ENCODE measurements around the gene TMEM9B.

- TF ChIP-seq RAD21 (IDR thresholded peaks at IDR 0.05; ENCODE audit: low read depth) (no peak), YY1 (IDR thresholded peaks at IDR 0.05; ENCODE audit: low read depth) (peak; percentile 48; the same call in 1 of the 2 replicates), NFIC (IDR thresholded peaks at IDR 0.05) (peak; percentile 94), TCF12 (IDR thresholded peaks at IDR 0.05; ENCODE audit: low read depth) (peak; percentile 95), ZBTB7A (IDR thresholded peaks at IDR 0.05; ENCODE audit: low read depth) (no peak), CEBPB (IDR thresholded peaks at IDR 0.05) (peak; percentile 40; the same call in 1 of the 2 replicates), TAF1 (IDR thresholded peaks at IDR 0.05; ENCODE audit: low read depth) (no peak), CREB1 (IDR thresholded peaks at IDR 0.05; ENCODE audit: low read depth) (no peak), EP300 (IDR thresholded peaks at IDR 0.05; ENCODE audit: borderline replicate concordance) (peak; percentile 83), EGR1 (IDR thresholded peaks at IDR 0.05) (no peak), FOXM1 (IDR thresholded peaks at IDR 0.05; ENCODE audit: borderline replicate concordance, low read depth) (no peak)
- TF ChIP-seq, protein P1, sequence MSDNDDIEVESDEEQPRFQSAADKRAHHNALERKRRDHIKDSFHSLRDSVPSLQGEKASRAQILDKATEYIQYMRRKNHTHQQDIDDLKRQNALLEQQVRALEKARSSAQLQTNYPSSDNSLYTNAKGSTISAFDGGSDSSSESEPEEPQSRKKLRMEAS (IDR thresholded peaks at IDR 0.05): peak; percentile 63; the same call in 1 of the 2 replicates
- TF ChIP-seq, protein P2, sequence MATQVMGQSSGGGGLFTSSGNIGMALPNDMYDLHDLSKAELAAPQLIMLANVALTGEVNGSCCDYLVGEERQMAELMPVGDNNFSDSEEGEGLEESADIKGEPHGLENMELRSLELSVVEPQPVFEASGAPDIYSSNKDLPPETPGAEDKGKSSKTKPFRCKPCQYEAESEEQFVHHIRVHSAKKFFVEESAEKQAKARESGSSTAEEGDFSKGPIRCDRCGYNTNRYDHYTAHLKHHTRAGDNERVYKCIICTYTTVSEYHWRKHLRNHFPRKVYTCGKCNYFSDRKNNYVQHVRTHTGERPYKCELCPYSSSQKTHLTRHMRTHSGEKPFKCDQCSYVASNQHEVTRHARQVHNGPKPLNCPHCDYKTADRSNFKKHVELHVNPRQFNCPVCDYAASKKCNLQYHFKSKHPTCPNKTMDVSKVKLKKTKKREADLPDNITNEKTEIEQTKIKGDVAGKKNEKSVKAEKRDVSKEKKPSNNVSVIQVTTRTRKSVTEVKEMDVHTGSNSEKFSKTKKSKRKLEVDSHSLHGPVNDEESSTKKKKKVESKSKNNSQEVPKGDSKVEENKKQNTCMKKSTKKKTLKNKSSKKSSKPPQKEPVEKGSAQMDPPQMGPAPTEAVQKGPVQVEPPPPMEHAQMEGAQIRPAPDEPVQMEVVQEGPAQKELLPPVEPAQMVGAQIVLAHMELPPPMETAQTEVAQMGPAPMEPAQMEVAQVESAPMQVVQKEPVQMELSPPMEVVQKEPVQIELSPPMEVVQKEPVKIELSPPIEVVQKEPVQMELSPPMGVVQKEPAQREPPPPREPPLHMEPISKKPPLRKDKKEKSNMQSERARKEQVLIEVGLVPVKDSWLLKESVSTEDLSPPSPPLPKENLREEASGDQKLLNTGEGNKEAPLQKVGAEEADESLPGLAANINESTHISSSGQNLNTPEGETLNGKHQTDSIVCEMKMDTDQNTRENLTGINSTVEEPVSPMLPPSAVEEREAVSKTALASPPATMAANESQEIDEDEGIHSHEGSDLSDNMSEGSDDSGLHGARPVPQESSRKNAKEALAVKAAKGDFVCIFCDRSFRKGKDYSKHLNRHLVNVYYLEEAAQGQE (IDR thresholded peaks at IDR 0.05; ENCODE audit: low read depth): no peak
These were observed 47.0 kb downstream of the TMEM9B start for GRCh38 chr11:8917157-8917825.

All from Ishikawa (cell line).